Measurements from ENCODE around the gene CADM2.

CADM2 gene

DNA sequence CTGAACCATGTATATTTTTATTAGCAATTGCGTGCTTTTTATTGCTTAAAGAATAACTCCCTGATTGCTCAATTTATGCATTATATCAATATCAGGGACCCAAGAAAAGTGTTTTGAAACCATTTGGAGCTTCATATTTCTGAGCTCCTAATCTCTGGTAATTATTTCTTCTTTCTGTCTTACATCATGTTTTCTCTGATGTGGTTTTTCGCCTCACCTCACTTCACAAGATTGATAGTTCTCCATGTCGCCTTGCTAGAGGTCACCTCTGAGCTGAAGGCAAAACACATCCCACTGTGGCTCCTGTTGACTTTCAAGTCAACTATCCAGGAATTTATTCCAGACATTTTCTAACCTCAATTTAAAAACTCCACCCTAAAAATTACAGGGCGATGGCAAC lies 837.4 kb downstream of the CADM2 start:
- no peak for DNase-seq (ENCODE audit: low read depth, low spot score)

DNA sequence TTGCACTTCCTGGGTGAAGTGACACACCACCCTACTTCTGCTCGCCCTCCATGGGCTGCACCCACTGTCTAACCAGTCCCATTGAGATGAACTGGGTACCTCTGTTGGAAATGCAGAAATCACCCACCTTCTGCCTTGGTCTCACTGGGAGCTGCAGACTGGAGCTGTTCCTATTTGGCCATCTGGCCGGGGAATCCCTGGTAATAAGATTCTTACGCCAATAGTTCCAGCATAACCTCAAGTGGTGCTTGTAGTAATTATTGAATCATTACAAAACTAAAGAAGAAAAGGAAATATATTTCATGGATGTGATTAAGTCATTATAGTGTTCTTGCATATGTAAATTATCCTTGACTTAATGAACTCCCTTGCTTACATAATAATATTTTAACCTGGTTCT lies 841.9 kb downstream of the CADM2 start:
- no peak for DNase-seq (ENCODE audit: low read depth, low spot score)

DNA sequence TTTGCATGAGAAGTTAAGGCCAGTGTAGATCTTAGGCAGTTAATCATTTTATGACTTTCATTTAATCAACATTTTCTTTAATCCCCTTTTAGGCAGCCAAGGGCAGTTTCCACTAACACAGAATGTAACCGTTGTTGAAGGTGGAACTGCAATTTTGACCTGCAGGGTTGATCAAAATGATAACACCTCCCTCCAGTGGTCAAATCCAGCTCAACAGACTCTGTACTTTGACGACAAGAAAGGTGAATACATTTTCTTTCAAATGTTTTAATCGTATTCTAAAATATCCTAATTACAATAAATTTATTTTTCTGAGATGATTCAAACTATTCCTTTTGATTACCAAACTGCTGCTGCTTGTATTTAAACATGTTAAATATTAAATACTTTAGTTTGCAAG lies 843.2 kb downstream of the CADM2 start:
- DNase-seq (ENCODE audit: low read depth, low spot score) = no peak

DNA sequence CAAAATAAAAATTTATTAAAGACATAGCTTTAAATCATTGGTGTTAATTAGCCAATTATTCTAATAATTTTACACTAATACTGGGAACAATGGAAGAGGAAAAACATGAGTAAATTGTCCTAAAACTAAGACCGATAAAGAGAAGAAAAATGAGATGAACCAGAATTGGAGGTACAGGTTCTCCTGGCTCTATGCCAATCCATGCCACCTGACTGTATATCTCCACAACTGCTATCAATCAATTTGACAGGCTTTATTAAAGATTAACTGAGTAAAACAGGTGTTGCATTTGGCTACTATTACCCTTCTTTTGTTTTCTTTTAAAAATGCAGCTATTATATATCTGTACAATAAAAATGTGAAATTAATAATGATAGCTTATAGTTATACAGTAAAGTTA lies 850.0 kb downstream of the CADM2 start:
- no peak for DNase-seq (ENCODE audit: low read depth, low spot score)

DNA sequence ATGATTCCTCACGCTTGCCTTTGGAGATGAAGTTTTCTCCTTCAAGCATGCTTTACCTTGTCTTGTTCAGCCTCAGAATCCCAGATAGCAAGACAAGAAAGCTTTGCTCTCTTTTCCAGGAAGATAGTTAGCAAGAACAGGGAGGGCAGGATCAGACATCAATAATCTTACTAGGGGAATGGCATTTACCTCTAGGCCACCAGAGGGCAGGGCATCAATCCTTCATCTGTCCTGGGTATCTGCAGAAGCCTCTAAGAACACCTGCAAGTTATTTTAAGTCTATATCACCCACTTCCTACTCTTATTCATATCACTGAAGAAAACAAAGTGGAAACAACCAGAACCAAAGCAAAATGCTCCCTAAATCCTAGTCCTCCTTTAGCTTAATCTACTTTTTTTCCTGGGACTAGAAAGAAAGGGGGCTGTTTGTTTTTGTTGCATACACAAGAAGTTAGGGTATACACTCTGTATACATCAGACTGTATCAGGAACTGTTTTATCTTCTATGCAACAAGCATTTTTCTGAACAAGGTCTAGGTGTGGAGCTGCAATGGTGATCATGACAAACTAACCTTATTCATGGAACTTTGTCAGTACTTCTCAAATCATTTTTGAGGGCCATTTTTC lies 862.5 kb downstream of the CADM2 start:
- no peak for DNase-seq (ENCODE audit: low read depth, low spot score)

DNA sequence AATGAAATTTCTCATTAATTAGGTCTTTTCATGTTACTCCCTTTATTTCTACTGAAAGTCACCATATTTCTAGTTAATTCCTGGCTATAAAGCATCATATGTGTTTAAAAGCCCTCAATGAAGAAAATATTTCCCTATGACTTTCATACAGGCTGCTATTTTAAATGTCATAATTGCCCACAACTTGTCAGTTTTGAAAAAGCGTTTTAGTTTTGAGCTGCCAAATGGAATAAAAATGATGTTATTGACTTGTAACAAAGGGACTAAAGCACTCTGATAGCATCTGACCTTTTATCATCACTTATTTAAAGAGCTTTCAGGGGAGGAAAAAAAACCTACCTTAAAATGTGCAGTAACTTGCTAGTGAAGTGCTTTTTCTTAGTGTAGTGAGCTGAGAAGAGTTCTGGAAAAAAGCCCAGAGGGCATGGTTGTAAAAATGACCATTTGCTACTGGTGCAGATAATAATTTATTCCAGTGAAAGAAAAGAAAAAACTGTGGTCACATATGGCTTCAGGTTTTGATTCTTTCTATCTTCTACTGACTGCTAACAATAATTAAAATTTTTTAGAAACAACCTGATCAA lies 877.2 kb downstream of the CADM2 start:
- DNase-seq (ENCODE audit: low read depth, low spot score) = no peak

DNA sequence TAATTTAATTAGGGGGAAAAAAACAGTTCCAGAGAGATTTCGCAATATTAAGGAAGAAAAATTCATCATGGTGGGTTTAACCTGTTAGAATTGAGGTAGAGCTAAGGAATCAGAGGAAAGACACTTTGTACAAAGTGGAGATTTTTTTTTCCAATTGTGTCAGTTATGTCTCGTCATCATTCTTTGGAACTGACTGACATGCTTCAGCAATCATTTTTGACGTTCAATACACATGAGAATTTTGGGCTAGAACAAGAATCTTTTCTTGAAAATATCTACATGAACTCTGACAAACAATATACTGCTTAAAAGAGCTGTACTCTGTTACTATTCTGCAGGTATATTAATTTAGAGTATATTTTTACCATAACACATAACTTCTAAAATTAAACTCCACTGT lies 878.6 kb downstream of the CADM2 start:
- DNase-seq (ENCODE audit: low read depth, low spot score) = no peak

DNA sequence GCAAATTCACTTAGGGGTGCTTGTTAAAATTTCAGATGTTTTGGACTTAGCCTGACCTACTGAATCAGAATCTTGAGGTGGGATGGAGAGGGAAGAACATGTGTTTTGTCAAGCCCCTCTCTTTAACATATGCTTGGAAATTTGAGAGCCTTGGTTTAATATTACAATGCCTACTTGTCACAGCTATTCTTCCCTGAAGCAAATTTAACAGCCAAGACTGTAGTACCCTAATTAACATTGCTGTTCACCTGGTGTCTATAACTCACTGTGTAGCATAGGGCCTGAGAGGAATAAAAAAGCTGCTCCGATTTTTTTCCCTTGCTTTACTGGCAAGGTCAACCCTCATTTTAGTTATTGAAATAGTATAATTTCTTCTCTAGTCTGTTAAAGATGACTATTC lies 880.1 kb downstream of the CADM2 start:
- DNase-seq (ENCODE audit: low read depth, low spot score) = no peak

DNA sequence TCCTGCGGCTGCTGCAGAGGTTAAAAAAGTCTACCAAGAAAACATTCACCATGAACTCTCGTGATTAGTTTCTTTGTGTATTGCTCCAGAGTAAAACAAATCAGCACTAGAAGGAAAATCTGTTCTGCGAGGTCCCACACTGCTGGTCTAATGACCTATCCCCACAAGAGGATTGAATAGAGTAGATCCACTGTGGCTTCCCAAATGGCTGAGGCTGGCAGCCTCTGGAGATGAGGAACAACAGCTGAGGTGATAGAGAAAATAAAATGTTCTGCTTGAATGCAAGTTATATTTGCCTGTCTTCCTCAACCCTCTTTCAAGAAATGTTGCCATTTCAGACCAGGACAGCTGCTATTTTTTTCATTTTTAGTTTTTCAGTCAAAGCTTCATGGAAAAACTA lies 883.3 kb downstream of the CADM2 start:
- no peak for DNase-seq (ENCODE audit: low read depth, low spot score)

DNA sequence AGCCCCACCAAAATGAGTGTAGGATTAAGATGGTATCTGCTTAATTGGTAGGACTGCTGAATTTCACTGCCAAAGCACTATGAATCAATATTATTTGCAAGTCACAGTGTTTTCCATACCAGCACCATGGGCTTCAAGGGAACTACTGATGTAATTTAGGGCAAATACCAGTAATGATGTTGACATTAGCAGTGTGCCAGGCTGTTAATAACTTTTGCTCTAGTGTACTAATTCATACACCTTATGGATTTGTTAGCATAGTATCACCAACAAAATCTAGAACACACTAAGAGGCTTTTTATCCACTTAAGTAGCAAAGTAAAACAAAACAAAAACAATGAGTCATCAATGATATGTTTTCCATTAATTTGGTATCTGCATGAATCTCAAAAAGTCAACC lies 888.2 kb downstream of the CADM2 start:
- no peak for DNase-seq (ENCODE audit: low read depth, low spot score)

DNA sequence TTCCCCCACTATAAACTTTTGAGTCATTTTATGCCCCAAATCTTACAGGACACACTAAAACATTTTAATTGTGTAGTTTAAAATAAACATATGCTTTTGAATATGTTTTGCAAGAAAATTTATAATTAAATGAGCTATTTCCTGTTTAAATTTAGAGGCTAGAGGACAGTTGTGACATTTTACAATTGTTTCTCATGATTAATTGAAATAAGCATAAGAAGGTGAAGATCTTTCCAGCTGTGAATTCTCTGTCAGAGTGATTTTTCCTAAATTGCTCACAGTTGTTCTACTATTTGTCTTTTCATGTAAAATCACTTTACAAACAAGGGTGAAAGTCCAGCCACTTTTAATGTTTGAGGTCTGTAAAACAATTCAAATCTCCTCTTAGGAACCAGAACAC lies 892.3 kb downstream of the CADM2 start:
- DNase-seq (ENCODE audit: low read depth, low spot score) = no peak

DNA sequence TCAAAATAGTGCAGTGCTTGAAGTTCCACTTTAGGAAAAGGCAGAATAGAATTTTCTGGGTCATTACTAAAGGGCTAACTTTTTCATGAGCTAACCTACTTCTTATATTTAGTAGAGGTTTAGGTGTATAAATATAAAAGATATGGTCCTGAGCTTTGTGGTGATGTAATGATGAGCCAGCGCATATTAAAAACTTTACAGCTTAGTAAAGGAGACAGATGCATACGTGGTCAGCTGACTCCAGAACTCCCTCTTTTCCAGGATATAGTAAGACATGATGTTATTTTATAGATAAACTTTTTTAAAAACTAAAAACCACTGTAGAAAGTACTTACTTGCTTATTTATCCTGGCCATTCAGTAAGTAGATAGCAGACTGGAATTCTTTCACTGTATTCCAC lies 895.0 kb downstream of the CADM2 start:
- no peak for DNase-seq (ENCODE audit: low read depth, low spot score)

DNA sequence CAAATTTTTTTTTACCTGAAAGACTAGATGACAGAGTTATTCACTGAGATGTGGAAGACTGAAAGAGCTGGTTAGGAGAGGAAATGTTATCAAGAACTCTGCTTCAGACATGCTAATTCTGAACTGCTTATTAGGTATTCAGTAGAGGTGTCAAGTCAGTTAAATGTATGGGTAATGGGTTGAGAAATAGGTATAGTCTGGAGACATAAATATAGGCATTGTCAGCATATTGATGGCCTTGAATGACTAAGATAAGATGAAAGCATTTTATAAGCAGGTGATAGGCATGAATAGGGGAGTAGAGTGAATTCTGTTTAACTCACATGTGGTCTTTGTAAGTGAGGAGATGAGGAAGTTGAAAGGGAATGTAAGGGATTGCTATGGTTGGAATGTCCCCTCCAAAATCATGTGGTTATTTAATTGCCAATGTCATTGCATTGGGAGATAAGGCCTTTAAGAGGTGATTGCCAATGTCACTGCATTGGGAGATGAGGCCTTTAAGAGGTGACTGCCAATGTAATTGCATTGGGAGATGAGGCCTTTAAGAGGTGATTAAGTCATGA lies 904.2 kb downstream of the CADM2 start:
- DNase-seq (ENCODE audit: low read depth, low spot score) = no peak

DNA sequence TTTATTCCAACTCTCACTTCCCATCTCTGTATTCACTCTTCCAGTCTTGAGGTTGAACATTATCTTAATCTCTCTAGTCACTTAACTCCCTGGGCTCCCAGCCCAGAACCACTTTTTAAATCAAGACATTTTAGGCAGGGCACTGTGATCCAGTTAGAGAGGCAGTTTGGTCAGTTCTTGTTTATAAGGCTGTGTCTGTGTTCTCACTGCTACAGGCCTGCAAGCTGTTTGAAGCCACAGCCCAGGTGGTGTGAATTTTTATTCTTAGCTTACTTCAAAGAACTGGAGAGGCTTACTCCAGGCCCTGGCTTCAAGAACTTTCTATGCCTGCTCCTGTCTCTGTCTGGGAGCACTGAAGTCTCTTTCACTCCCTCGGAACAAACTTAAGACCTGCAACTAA lies 906.1 kb downstream of the CADM2 start:
- DNase-seq (ENCODE audit: low read depth, low spot score) = no peak

DNA sequence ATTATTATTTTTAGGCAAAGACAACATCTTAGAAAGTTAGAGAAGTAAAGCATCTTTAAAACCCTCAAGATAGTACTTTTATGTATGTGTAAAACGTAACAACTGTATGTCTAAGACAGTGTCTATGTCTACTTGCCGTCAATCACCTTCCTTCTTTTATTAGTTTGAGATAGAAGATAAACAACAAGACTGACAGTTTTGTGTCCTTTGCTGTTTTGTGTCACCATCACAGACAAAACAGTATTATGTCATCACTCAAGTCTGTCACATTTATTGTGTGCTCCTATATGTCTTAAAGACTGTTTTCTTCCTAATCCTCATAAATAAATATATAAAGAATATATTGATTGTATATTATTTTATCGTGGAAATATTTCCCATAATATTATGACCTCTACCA lies 908.3 kb downstream of the CADM2 start:
- no peak for DNase-seq (ENCODE audit: low read depth, low spot score)

DNA sequence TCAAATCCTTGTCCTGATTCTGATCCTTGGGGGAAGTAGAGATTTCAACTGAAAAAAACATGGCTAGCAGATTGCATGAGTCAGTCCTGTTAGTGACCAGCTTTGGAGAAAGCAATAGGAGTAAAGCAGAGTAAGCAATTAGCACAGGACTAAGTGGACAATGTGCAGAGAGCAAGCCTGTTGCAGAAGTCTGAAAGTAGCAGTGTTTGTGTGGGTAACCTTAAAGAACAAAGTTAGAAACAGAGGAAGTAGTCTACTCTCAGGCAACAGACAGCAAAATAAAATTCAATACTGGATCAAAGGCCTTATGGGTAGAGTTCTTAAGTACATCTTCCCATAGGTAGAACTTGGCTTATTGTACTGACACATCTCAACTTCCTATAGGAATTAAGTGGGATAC lies 916.8 kb downstream of the CADM2 start:
- DNase-seq (ENCODE audit: low read depth, low spot score) = no peak

DNA sequence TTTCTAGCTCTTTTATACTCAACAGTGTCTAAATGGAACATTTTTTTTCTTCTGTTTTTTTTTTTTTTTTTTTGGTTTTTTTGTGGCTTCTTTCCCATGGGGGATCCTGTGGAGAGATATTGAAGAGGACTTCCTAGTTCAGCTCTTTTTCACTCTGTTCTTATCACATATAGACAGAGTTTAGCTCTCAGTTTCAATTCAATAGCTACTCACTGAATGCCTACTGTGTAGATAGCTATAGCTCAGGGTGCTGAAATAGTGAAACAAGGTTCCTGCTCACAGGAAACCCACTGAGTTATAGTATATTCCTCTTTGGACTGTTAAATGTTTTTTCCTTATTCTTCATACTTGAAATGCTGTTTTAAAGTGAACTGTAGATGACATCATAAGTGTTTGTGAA lies 918.8 kb downstream of the CADM2 start:
- DNase-seq (ENCODE audit: low read depth, low spot score) = no peak

DNA sequence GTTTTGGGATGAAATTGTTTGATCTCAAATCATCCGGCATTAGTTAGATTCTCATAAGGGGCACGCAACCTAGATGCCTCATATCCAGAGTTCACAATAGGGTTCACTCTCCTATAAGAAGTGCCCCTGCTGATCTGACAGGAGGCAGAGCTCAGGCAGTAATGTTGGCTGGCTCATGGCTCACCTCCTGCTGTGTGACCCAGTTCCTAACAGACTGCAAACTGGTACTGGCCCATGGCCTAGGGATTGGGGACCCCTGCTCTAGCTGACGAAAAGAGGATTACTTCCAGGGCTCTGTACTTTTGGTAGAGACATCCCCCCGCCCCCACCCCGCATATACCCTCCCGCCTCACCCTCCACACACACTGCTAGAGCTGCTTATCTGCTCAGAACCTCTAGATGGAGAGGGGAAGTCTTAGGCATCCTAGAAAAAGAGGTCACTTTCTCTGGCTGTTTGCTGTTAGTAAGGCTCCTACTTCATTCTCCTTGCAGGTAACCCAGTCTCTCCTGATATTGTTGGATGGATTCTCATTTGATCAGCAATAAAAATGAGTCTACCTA lies 923.1 kb downstream of the CADM2 start:
- DNase-seq (ENCODE audit: low read depth, low spot score) = no peak

DNA sequence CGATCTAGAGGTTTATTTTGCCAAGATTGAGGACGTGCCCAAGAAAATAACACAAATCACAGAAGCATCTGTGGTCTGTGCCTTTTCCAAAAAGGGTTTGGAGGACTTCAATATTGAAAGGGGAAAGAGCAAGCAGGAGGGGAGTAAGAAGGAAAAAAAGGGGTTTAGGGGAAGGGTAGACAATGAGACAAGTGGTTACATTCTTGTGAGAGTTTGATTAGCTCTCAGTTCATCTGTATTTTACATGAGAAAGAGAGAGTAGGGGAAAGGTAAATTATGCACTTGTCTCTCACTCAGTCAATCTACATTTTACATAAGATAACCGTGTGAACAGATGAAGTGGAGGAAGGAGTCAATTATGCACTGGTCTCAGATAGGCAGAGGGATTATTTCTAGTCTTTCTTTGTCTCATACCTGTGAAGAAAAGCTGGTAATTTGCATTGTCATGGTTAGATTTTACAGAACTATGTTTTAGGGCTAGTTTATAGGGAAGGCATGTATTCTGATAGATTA lies 931.3 kb downstream of the CADM2 start:
- no peak for DNase-seq (ENCODE audit: low read depth, low spot score)

DNA sequence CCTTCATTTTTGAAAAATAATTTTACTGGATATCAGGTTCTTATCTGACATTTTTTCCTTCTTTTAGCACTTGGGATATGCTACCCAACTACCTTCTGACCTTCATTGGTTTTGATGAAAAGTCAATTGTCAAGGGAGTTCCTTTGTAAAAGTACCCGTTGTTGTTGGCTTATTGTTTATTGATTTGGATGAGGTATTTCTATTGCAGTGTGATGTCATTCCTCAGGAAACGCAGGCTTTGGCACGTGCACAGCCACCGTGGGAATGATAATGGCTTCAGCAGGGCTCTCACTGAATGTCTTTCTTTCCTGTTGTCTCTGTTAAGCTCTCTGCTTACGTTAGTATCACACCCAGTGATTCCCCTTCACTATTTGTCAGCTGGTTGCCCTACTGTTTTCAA lies 944.6 kb downstream of the CADM2 start:
- no peak for DNase-seq (ENCODE audit: low read depth, low spot score)

DNA sequence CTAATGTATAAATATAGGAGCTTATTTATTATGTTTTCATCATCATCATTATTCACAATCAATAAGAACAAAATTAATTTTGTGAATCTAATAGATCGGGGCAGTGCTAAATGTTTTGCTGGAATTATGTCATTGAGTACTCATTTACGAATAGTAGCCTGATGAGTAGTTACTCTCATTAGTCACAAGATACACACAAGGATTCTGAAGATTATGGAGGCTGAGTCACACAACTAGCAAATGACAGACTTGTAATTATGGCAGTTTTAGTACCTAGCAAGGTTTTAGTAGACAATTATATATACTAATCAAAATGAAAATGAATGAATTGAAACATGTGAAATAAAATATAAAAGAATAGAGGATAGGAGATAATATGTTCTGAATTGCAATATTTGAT lies 954.2 kb downstream of the CADM2 start:
- no peak for DNase-seq (ENCODE audit: low read depth, low spot score)

DNA sequence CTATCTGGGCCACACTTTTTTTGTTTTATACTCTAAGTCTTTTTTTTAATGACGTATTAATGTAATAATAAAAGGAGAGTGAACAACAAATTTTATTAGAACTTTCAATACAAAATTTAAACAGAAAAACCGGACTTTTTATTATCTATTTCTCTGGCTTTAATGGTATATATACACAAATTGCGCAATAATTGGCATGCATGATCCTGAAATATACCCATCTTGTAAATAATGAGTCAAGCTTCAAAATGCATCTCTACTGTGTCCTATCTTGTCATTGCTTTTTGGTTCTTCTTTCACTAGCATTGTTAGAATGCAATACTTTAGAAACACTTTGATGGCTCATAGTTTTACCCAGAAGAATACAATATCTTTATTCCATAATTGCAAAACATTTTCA lies 963.6 kb downstream of the CADM2 start:
- no peak for DNase-seq (ENCODE audit: low read depth, low spot score)

DNA sequence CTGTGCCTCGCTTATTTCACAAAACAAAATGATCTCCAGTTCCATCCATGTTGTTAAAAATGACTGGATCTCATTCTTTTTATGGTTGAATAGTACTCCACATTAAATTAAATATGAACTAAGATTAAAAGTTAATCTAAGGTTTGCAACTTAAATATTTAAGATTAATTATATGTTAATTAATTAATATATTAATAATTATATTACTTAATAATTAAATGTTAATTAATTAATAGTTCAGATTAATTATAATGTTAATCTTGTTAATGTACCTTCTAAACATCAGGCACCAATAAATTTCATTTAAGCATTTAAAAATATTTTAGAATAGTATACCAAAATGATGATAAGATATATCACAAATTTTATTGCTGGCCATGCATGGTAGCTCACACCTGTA lies 971.9 kb downstream of the CADM2 start:
- no peak for DNase-seq (ENCODE audit: low read depth, low spot score)
